ENCODE results near the gene IP6K3. TPM values are rescaled to one million over a fixed set of nuclear protein-coding genes. Genes with fewer than 3 reads are reported as not detected.
A peak's percentile ranks its signal among the peaks of the same experiment; 100 is the strongest.

The IP6K3 gene
- polyA plus RNA-seq, 3 donors, result not detected

DNA sequence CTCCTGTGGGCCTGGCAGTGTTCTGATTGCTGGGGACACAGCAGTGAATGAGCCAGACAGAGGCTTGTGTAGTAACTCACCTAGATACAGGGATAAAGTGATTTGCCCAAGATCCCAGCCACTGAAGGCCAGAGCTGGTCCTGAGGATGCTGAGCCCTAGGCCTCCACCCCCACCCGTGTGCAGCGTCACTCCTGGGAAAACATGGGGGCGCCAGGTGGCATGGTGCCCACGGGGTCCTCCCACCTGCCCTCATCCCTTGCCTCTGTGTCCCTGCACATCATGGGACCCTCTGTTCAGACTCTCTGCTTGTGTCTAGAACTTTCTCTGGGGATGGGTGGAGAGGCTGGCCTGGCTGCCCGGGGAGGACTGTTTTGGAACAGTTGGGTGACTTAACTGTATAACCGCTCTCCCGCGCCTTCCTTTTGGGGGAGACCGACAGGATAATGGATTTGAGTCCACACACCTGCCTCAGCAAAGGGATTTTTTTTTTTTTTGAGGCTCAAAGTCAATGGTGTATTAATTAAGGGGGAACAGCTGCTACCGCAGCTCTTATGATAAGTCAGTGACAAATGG lies 22.6 kb upstream of the IP6K3 start:
- Histone ChIP-seq H3K4me3 (replicated peaks in 1 of 3; ENCODE audit: low read depth in 2 of 3, low read length in 3 of 3) (no peak overlapping the region), H3K27me3 (ENCODE audit: control insufficient read depth in 2 of 2, insufficient read depth in 2 of 2, low read length in 2 of 2) (peaks cover 0 to 15% of the 10 kb centered on the region in 2 donors), H3K9me3 (replicated peaks in 1 of 2; ENCODE audit: control insufficient read depth in 1 of 2, insufficient read depth in 1 of 2, low read length in 2 of 2) (no peaks in the 10 kb centered on the region), H4K20me1 (ENCODE audit: insufficient read depth, low read length) (peaks cover 33% of the 10 kb centered on the region), H3K79me2 (ENCODE audit: insufficient read depth, low read length) (no peaks in the 10 kb centered on the region), H3K9ac (ENCODE audit: insufficient read depth, low read length, poor library complexity, severe bottlenecking) (no peak overlapping the region), H3K27ac (ENCODE audit: low read depth in 1 of 2, low read length in 2 of 2) (no peak overlapping the region), H2AFZ (ENCODE audit: insufficient read depth, low read depth, low read length, poor library complexity, severe bottlenecking) (no peak overlapping the region), H3K4me2 (replicated peaks; ENCODE audit: extremely low read depth, low read length, poor library complexity, severe bottlenecking) (no peak overlapping the region), H3K4me1 (ENCODE audit: control insufficient read depth in 1 of 2, insufficient read depth in 2 of 2, low read length in 2 of 2) (peaks cover 0 to 4% of the 10 kb centered on the region in 2 donors), H3K36me3 (replicated peaks in 1 of 2; ENCODE audit: control insufficient read depth in 1 of 2, insufficient read depth in 2 of 2, low read length in 2 of 2) (peaks cover 18 to 25% of the 10 kb centered on the region in 2 donors)
- H3K9me3 Mint-ChIP-seq, result no peaks in the 10 kb centered on the region
- no peak for DNase-seq
- H3K4me3 Mint-ChIP-seq, result no peak overlapping the region
- TF ChIP-seq, protein P1, sequence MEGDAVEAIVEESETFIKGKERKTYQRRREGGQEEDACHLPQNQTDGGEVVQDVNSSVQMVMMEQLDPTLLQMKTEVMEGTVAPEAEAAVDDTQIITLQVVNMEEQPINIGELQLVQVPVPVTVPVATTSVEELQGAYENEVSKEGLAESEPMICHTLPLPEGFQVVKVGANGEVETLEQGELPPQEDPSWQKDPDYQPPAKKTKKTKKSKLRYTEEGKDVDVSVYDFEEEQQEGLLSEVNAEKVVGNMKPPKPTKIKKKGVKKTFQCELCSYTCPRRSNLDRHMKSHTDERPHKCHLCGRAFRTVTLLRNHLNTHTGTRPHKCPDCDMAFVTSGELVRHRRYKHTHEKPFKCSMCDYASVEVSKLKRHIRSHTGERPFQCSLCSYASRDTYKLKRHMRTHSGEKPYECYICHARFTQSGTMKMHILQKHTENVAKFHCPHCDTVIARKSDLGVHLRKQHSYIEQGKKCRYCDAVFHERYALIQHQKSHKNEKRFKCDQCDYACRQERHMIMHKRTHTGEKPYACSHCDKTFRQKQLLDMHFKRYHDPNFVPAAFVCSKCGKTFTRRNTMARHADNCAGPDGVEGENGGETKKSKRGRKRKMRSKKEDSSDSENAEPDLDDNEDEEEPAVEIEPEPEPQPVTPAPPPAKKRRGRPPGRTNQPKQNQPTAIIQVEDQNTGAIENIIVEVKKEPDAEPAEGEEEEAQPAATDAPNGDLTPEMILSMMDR (IDR thresholded peaks at IDR 0.05), result no peak
- H3K4me1 Mint-ChIP-seq, result peaks cover 9% of the 10 kb centered on the region
- peaks cover 22 to 26% of the 10 kb centered on the region in 2 donors for H3K36me3 Mint-ChIP-seq
- H3K27ac Mint-ChIP-seq, result no peak overlapping the region
- WGBS (ENCODE audit: insufficient coverage), result 87% methylated on average over 3 of the region's 10 CpGs
- intact Hi-C loops (cut with micrococcal nuclease), result loop anchor here in 1 of 2 donors (5.0 kb wide), 1 partner anchor 258 kb away; no protein-coding TSS in a partner anchor
- peaks cover 3 to 22% (median 14%) of the 10 kb centered on the region in 3 donors for H3K27me3 Mint-ChIP-seq (ENCODE audit: low read depth in 3 of 3)

DNA sequence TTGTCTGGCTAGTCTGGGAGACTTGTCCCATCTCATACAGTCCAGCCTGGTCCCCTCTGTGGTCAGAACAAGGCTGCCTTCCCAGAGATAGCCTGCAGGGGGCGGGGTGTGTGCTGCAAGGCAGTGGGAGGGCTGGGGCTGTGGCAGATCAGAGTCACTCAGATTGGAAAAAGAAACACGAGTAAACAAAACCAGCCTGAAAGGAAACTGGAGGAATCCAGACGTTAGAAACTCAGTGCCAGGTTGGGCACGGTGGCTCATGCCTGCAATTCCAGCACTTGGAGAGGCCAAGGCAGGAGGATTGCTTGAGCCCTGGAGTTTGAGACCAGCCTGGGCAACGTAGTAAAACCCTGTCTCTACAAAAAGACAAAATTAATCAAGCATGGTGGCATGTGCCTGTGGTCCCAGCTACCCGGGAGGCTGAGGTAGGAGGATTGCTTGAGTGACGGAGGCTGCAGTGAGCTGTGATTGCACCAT lies 22.0 kb upstream of the IP6K3 start:
- H3K9me3 Mint-ChIP-seq, result no peaks in the 10 kb centered on the region
- H2AFZ ChIP-seq (ENCODE audit: insufficient read depth, low read depth, low read length, poor library complexity, severe bottlenecking), result no peak overlapping the region

More for the DNA sequence above, 22.0 kb upstream of the IP6K3 start:
- Histone ChIP-seq H3K9me3 (replicated peaks in 1 of 2; ENCODE audit: control insufficient read depth in 1 of 2, insufficient read depth in 1 of 2, low read length in 2 of 2) (no peaks in the 10 kb centered on the region), H3K4me1 (ENCODE audit: control insufficient read depth in 1 of 2, insufficient read depth in 2 of 2, low read length in 2 of 2) (peaks cover 0 to 4% of the 10 kb centered on the region in 2 donors), H3K36me3 (replicated peaks in 1 of 2; ENCODE audit: control insufficient read depth in 1 of 2, insufficient read depth in 2 of 2, low read length in 2 of 2) (peaks cover 15 to 19% of the 10 kb centered on the region in 2 donors), H3K9ac (ENCODE audit: insufficient read depth, low read length, poor library complexity, severe bottlenecking) (no peak overlapping the region), H3K27me3 (ENCODE audit: control insufficient read depth in 2 of 2, insufficient read depth in 2 of 2, low read length in 2 of 2) (peaks cover 0 to 15% of the 10 kb centered on the region in 2 donors), H3K4me2 (replicated peaks; ENCODE audit: extremely low read depth, low read length, poor library complexity, severe bottlenecking) (no peak overlapping the region), H4K20me1 (ENCODE audit: insufficient read depth, low read length) (peaks cover 32% of the 10 kb centered on the region), H3K4me3 (replicated peaks in 1 of 3; ENCODE audit: low read depth in 2 of 3, low read length in 3 of 3) (no peak overlapping the region), H3K79me2 (ENCODE audit: insufficient read depth, low read length) (no peaks in the 10 kb centered on the region), H3K27ac (ENCODE audit: low read depth in 1 of 2, low read length in 2 of 2) (no peak overlapping the region)
- peak; percentile 40 to 59 (median 50) for DNase-seq
- intact Hi-C loops (cut with micrococcal nuclease), result loop anchor here in 1 of 2 donors (5.0 kb wide), 1 partner anchor 259 kb away; no protein-coding TSS in a partner anchor
- Mint-ChIP-seq H3K4me1 (peaks cover 9% of the 10 kb centered on the region), H3K27ac (no peak overlapping the region), H3K36me3 (peaks cover 17 to 19% of the 10 kb centered on the region in 2 donors), H3K27me3 (ENCODE audit: low read depth in 3 of 3) (peaks cover 3 to 22% (median 14%) of the 10 kb centered on the region in 3 donors), H3K4me3 (no peak overlapping the region)
- 23% methylated on average over 6 of the region's 7 CpGs for WGBS (ENCODE audit: insufficient coverage)
- TF ChIP-seq, protein P1 (IDR thresholded peaks at IDR 0.05), result peak; percentile 85

Data from CD14-positive monocyte (primary cell).